HUES48 (cell line): ENCODE measurements around the gene C10orf53.

Experiments used
- H3K27ac ChIP-seq: one replicate; pipeline ENCODE4 v1.7.0; 2013; ENCODE audit warnings: low read depth, low read length, inconsistent platforms
- H3K27me3 ChIP-seq: 2 replicates; pipeline ENCODE4 v1.6.1; 2013; ENCODE audit warnings: mild to moderate bottlenecking, low read length; ENCODE audit not compliant: control insufficient read depth, insufficient read depth
- H3K36me3 ChIP-seq: 2 replicates; pipeline ENCODE4 v1.6.1; 2013; ENCODE audit warnings: low read length; ENCODE audit not compliant: control insufficient read depth, insufficient read depth
- H3K4me1 ChIP-seq: 2 replicates; pipeline ENCODE4 v1.6.1; 2013; ENCODE audit warnings: mild to moderate bottlenecking, low read length; ENCODE audit not compliant: control insufficient read depth, insufficient read depth
- H3K4me3 ChIP-seq: 2 replicates; pipeline ENCODE4 v1.5.1; 2013; ENCODE audit warnings: mild to moderate bottlenecking, low read depth, low read length
- H3K9ac ChIP-seq: 2 replicates; pipeline ENCODE4 v1.6.1; 2013; ENCODE audit warnings: mild to moderate bottlenecking, low read depth, low read length, moderate library complexity
- H3K9me3 ChIP-seq: 2 replicates; pipeline ENCODE4 v1.6.1; 2013; ENCODE audit warnings: low read length; ENCODE audit not compliant: control insufficient read depth, insufficient read depth

The C10orf53 gene

DNA sequence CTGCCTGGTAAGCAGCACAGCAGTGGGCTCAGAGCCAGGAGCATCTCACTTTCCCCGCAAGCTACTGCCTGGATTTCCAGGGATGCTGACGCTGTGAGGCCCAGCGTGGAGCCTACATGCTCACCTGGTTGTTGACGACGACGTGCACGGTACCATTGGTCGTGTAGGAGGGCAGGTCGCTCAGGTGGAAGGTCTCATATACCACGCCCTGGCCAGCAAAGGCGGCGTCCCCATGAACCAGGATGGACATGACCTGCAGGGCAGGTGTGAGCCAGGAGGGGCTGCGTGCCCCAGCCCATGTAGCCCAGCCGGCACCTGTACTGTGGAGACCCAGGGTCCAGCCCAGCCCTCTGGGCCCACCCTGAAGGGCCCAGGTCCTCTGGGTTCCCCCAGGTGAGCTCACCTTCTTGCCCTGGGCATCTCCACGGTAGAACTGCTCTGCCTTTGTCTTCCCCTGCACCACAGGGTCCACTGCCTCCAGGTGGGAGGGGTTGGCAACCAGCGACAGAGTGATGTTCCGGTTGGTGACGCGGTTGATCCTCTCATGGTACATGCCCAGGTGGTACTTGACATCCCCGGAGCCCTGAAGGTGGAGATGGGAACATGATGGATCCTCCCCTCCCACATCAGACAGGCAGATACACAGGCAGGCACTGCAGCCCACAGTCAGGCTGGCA, 67.3 kb downstream of the C10orf53 start:
- H3K4me1 ChIP-seq = no peaks in the 10 kb centered on the region
- H3K9ac ChIP-seq = no peak overlapping the region
- H3K4me3 ChIP-seq = no peak overlapping the region
- no peaks in the 10 kb centered on the region for H3K9me3 ChIP-seq
- H3K27ac ChIP-seq = no peak overlapping the region
- peaks cover 52% of the 10 kb centered on the region for H3K36me3 ChIP-seq
- H3K27me3 ChIP-seq = no peaks in the 10 kb centered on the region
